GM19467 (cell line): ENCODE data around the gene OLFML2A.
"Not testable (repeated sequence)": the region's sequence is repeated elsewhere in the genome, so short reads cannot be mapped to it uniquely, and the experiment has no call there.

Source experiments
- ATAC-seq: cut with Tn5 transposase; IDR thresholded peaks from one replicate; pipeline ENCODE4 v1.9.1; 2021; ENCODE audit warnings: mild to moderate bottlenecking, moderate library complexity; ENCODE audit not compliant: unreplicated experiment

OLFML2A gene

DNA sequence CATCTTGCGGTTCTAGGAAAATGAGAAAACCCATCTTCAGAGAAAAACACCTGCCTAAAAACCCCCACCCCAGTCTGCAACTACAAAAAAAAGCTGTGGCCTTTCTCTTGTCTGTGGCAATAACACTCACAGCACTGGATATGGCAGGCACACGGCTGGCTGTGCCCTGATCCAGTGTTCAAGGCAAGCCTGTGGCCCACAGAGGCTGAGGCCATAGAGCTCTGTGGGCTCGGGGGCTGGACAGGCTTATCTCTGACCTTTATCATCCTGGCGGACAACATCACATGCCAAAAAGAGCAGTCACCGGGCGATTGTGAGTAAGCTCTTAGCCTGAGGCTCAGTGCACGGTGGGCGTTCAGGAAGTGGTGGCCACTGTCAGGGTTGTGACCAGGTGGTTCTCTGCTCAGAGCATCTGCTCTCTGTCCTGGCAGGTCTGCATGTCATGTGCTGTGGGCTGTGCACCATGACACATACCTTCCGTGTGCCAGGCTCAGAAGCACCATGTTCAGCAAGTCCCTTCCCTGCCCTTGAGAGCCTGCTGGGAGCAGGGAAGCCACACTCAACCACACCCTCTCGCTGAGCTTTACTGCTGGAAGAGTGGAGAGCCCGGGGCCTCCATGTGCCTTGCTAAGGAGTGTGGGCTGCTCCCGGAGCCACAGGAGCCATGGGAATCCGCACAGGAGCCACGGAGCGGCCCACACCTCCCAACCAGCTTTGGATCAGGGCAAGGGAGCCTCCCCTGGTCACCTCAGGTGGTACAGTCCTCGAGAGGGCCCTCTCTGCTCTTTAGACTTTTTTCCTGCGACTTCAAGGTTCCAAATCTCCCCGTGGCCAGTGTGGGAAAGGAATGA lies 41.7 kb downstream of the OLFML2A start:
- ATAC-seq: no peak

DNA sequence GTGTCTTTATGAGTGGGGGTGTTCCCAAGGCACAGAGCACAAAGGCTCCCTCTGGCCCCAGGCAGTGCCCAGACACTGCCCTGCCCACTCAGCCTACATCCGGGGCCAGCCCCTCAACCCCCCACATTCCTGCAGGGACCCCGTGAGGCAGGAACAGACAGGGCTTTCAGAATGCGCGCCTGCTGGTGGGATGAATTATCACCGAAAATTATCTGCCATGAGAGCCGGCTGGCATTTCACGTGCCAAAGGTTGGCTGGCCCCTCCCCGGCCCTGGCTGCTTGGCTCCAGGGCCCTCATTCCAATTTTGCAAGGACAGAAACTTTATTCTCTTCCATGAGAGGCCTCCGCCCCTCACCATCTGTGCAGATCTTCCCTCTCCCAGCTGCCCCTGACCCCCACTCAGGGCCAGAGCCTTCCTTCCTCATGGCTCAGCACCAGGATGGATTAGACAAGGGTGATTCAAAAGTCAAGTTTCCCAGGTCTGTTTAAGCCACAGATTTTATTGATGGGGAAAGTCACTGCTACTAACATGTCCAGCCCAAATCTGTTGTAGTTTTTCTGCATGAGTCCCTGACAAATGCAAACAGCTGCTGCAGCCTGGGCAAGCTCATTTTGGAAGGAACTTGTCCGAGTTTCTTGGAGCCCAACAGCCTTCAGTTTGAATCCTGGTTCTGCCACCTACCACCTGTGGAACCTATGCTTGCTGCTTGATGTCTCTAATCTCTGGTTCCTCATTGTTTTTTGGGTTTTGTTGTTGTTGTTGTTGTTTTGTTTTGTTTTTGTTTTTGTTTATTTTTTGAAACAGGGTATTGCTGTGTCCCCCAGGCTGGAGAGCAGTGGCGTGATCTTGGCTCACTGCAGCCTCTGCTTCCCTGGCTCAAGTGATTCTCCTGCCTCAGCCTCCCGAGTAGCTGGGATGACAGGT lies 44.0 kb downstream of the OLFML2A start:
- no peak for ATAC-seq

DNA sequence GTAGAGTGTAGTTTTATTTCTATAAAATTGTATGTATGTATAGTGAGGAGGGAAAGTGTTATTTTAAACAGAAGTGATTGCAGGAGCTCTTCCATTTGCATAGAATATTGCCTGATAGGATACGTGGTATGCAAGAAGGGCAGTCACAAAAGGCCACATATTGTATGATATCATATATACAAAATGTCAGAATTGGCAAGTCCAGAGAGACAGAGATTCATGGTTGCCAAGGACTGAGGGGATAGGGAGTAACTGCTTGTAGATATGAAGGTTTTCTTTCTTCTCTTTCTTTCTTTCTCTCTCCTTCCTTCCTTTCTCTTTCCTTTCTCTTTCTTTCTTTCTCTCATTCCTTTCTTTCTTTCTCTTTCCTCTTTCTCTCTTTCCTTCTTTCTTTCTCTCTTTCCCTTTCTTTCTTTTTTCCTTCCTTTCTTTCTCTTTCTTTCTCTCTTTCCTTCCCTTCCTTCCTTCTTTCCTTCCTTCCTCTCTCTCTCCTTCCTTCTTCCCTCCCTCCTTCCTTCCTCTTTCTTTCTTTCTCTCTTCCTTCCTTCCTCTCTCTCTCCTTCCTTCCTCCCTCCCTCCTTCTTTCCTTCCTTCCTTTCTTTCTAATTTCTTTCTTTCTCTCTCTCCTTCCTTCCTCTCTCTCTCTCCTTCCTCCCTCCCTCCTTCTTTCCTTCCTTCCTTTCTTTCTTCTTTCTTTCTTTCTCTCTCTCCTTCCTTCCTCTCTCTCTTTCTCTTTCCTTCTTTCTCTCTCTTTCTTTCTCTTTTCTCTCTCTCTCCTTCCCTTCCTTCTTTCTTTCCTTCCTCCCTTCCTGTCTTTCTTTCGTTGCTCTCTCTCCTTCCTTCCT lies 51.8 kb downstream of the OLFML2A start:
- ATAC-seq: no peak

DNA sequence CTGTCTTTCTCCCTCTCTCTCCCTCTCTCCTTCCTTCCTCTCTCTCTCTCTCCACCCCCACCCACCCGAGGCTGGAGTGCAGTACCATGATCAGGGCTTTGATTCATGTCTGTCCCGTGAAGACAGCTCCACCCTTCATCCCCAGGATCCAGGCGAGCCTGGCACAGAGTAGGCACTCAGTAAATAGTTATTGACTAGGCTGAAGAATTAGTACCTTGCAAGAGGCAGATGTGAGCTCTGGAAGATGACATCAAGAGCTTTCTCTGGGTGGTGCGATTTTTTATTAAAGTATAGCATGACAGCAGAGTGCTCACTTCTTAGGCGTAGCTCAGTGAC lies 52.4 kb downstream of the OLFML2A start:
- ATAC-seq: no peak

DNA sequence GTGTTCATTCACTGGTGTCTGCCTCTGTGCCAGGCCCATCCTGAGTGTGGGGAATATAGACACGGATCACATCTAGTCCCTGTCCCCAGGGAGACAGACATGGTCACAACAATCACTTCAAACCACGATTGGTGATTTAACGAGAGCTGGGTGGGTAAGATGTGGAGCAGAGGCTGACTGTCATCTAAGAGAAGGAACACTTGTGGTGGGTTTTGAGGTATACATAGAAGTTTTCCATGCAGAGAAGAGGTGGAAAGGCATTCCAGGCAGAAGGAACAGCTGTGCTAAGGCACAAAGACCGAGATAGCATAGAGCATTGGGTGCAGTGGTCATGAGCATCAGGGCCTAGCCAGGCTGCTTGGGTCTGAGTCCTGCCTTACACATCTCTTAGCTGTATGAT lies 53.7 kb downstream of the OLFML2A start:
- no peak for ATAC-seq

DNA sequence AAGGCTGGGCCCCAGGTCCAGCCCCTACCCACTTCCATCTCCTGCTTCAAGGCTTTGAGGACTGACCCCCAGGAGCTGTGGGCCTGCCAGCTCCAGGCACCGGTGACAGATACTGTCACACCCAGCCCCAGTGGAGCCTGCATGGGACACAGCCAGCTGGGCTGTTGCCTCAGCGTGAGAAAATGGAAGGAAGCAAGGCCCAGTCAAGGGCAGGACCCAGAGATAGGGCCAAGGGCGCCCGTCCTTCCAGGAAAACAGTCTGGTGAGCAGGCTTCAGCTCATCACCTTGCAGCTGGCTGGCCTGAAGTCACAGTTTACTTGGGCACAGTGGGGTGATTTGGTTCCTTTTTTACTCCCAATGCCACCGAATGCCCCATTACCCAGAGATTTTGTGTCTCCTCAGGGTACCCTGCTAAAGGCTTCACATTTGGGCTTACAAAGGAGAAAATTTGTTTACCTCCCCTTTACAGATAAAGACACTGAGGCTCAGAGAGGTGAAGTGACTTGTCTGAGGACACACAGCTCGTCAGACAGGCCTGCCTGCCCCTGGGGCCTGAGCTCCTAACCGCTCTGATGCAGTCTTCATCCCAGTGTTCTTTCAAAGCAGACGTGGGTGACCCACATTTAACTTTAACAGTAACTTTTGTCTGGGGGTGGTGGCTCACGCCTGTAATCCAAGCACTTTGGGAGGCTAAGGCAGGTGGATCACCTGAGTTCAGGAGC lies 54.9 kb downstream of the OLFML2A start:
- ATAC-seq: no peak

DNA sequence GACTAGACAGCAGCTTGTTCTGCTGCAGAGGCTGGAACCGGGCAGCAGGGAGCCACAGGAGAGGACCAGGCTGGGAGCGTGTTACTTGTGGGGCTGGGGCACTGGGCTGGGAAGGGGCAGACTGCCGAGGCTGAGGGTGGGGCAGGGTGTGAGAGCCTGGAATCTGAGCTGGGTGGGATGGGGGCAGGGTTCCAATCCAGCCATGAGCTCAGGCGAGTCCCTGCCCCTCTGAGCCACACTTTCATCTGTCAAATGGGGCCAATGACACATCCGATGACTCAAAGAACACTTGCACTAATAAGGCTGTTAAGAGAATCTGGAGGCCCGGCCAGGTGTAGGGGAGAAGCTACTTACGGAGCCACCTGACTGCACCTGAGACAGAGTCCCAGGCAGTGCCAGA lies 57.7 kb downstream of the OLFML2A start:
- ATAC-seq: no peak

DNA sequence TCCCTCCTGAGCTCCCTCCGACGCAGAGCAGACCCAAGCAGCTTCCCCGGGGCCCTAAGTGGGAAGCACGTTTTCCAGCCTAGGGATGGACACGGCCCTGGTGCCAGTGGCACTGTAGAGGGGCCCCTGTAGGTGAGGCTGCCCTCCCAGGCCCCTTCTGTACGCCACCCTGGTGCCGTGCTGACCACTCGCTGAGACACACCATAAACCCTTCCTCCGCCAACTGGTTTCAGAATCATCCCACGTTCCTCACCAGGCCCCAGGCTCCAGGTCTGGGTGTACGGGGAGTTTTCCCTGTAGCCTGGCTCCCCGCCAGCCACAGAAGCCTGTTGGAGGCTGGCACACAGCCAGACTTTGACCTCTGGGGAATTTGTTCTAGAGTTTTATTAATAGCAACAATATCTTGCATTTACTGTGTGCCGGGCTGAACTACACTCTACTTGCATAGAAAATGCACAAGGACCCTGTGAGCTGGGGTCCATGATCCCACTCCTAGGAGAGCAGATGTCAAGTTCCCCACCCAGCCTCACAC lies 58.2 kb downstream of the OLFML2A start:
- no peak for ATAC-seq

DNA sequence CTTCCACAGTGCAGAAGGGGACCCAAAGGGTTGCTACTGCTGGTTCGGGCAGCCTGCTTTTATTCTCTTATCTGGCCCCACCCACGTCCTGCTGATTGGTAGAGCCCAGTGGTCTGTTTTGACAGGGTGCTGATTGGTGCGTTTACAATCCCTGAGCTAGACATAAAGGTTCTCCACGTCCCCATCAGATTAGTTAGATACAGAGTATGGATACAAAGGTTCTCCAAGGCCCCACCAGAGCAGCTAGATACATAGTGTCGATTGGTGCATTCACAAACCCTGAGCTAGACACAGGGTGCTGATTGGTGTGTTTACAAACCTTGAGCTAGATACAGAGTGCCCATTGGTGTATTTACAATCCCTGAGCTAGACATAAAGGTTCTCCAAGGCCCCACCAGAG lies 61.2 kb downstream of the OLFML2A start:
- not testable (repeated sequence) for ATAC-seq

DNA sequence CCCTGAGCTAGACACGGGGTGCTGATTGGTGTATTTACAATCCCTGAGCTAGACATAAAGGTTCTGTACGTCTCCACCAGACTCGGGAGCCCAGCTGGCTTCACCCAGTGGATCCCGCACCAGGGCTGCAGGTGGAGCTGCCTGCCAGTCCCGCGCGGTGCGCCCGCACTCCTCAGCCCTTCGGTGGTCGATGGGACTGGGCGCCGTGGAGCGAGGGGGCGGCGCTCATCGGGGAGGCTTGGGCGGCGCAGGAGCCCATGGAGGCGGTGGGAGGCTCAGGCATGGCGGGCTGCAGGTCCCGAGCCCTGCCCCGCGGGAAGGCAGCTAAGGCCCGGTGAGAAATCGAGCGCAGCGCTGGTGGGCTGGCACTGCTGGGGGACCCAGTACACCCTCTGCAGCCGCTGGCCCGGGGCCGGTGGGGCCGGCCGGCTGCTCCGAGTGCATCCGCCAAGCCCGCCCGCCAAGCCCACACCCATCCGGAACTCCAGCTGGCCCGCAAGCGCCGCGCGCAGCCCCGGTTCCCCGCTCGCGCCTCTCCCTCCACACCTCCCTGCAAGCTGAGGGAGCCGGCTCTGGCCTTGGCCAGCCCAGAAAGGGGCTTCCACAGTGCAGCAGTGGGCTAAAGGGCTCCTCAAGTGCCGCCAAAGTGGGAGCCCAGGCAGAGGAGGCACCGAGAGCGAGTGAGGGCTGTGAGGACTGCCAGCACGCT lies 61.8 kb downstream of the OLFML2A start:
- not testable (repeated sequence) for ATAC-seq

DNA sequence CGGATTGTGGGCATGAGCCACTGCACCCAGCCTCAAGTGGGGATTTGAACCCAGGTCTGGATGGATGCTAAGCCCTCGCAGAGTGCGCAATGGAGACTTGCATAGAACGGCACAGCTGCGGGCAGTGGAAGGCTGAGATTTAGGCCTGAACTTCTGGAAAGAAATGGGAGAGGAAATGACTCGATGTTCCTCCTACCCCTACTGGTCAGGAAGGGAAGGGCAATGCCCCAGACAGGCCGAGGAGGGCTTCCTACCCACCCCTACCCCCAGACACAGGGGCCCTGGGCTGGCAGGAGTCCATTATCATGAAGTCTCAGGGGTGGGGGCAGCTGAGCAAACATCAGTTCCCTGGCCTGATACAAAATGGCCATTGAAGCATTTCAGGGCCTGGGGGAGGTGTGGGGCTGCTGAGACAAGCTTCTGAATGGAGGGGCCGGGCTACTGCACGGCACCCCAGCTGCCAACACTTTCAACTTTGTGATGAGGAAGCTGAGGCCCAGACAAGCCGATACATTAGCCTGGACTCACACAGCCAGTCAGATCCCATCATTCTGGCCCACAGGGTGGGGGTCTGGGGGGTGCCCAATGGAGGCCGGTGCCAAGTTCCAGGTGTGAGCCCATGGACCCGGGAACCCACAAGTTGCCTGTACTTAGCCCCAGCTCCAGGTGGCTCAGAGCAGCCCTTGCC lies 62.8 kb downstream of the OLFML2A start:
- no peak for ATAC-seq

DNA sequence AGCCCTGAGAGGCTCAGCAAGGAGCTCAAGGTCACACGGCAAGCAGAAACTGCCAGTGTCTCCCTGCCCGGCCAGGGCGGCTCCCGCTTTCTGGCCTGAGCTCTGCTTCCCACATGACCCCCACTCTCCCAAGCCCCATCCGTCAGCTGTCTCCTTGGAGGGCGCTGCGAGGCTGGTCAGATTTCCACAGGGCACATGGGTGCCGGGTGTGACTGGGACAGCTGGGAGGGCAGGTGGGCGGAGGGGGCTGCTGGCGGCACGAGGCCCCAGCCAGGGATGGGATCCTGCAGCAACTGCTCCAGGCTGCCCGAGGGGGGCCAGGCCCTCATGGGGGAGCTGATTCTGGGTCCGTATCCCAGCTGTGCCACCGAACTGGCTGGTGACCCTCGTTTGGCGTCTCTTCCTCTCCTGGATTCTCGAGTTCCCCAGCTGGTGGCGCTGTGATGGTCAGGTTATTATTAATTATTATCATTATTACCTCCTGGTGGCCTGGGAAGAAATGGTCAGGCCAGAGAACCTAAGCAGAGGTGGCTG lies 63.4 kb downstream of the OLFML2A start:
- no peak for ATAC-seq

DNA sequence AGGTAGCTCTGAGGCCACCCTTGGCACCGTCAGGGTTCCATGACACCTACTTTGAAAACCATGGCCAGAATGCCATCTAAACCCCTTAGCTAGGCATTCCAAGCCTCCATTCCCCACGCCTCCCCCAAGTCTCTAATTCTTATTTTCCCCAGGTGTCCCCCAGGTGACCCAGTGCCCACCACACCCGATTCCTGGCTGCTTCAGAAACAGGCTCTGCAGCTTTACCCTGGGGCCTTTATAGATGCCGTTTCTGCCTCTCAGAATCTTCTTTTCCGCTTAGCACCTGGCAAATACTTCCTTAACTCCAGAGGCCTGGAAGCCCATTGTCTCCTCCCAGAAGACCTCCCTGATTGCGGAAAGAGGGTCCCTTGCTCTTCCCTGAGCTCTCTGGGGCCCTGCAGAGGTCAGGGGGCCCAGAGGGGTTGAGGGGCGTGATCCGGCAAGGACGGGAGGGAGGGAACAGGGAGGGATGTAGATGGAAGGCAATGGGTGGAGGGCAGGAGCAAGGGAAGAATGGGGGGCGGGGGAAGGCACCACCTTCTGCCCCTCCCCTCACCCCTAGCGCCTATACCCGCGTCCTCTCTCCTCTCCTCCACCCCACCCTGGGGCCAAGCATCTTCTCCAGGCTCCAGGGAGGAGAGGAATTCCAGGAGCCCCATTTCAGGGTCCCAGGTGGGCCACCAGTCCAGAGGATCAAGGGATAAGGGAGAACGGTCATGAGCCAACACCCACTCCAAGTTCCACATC lies 64.3 kb downstream of the OLFML2A start:
- no peak for ATAC-seq

DNA sequence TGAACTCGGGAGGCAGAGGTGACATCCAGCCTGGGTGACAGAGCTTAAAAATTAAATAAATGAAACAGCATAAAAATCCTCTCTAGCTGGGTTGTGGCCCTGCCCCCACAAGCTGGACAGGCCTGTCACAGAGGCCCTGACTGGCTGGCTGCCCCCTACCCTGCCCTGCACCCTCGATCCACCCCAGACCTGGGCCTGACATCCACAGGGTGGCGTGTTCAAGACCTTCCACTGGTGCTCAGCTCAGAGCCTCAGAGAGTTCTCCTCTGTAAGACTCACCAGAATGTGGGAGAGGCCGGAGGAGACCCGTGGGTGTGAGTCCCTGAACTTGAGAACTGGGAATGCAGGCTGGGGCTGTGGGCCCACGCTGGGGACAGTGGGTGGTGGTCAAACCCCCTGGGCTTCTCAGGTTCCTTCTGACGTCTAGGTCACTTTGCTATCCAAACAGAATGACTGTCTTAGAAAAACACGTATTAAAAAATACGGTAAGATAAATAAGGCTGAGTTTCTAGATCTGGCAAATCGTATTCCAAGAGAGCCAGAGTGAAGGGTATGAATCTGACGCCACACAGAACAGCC lies 66.6 kb downstream of the OLFML2A start:
- ATAC-seq: no peak

DNA sequence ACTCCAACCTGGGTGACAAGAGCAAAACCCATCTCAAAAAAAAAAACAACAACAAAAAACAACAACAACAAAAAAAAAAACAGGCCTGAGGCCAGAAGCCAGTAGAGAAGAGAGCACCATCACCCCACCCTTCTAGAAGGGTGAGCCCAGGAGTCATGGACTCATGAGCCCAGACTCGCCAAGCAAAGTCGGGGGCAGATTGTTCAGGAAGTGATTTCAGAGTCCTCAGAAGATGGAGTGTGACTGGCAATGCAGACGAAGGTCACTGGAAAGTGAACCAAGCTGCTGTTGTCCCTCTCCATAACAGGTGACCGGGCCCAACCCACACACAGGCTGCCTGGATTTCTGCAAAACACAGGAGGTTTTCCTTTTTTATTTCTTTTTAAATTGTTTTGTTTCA lies 67.4 kb downstream of the OLFML2A start:
- ATAC-seq: no peak

DNA sequence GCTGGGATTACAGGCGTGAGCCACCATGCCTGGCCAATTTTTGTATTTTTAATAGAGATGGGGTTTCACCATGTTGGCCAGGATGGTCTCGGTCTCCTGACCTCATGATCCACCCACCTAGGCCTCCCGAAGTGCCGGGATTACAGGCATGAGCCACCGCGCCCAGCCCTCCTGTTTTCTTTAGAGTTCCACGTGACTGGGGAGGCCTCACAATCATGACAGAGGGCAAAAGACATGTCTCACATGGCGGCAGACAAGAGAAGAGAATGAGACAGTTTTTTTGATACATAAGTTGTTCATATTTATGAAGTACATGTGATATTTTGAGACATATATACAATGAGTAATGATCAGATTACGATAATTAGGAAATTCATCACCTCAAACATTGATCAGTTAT lies 69.5 kb downstream of the OLFML2A start:
- ATAC-seq: not testable (repeated sequence)

DNA sequence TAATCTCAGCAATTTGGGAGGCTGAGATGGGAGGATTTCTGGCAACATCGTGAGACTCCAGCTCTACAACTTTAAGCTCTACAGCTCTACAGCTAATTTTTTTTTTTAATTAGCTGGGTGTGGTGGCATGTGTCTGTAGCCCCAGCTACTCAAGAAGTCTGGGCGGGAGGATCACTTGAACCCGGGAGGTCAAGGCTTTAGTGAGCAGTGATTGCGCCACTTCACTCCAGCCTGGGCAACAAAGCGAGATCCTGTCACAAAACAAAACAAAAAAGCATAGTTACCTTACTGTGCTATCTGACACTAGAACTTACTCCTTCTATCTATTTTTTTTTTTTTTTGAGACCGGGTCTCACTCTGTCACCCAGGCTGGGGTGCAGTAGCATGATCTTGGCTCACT lies 70.0 kb downstream of the OLFML2A start:
- no peak for ATAC-seq

DNA sequence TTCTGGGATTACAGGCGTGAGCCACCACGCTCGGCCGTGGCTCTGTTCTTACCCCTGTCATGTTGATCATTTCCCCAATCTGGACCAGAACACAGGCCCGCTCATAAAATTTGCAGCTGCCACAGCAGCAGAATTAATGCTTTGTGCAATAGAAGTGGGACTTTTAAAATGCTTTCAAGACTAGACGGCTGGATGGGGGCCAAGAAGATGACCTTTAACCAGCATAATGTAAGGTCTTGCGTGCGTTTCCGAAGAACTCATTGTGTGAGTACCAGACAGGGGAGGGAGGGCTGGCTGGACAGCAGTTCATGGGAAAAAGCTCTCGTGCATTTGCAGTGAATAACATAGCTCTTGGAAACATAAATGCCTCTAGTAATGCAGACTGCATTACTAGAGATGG lies 72.9 kb downstream of the OLFML2A start:
- ATAC-seq: no peak
